ENCODE results near the gene LAMC2.

DNA sequence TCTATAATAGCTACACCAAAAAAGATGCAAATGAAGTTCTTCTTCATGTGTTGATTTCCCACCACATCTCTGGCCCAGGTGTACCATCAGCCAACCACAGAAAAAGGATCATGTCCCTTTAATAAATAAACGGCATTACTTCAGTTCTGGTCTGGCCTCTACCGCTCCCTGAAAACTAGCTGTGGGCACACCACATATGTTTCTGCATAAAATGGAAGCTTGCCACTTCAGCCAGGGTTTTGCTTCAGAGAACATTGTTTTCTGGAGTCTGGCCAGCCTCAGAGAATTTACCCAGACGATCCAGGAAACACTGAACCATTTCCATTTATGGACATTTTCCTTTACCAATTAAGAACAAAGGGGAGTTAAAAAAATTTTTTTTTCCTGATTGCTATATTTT is 5.8 kb upstream of the LAMC2 start:
- TF ChIP-seq, protein P1, sequence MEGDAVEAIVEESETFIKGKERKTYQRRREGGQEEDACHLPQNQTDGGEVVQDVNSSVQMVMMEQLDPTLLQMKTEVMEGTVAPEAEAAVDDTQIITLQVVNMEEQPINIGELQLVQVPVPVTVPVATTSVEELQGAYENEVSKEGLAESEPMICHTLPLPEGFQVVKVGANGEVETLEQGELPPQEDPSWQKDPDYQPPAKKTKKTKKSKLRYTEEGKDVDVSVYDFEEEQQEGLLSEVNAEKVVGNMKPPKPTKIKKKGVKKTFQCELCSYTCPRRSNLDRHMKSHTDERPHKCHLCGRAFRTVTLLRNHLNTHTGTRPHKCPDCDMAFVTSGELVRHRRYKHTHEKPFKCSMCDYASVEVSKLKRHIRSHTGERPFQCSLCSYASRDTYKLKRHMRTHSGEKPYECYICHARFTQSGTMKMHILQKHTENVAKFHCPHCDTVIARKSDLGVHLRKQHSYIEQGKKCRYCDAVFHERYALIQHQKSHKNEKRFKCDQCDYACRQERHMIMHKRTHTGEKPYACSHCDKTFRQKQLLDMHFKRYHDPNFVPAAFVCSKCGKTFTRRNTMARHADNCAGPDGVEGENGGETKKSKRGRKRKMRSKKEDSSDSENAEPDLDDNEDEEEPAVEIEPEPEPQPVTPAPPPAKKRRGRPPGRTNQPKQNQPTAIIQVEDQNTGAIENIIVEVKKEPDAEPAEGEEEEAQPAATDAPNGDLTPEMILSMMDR (IDR thresholded peaks at IDR 0.05), result no peak
- TF ChIP-seq POLR2A (IDR thresholded peaks at IDR 0.05), result no peak

All from esophagus squamous epithelium (tissue), 4 donors.